ENCODE measurements around the gene SYCE3. TPM values are rescaled to one million over a fixed set of nuclear protein-coding genes. Genes with fewer than 3 reads are reported as not detected.
A peak's percentile ranks its signal among the peaks of the same experiment; 100 is the strongest.

Gene SYCE3
- total RNA-seq, 1 donor from 2014 or later: 0.71 TPM

DNA sequence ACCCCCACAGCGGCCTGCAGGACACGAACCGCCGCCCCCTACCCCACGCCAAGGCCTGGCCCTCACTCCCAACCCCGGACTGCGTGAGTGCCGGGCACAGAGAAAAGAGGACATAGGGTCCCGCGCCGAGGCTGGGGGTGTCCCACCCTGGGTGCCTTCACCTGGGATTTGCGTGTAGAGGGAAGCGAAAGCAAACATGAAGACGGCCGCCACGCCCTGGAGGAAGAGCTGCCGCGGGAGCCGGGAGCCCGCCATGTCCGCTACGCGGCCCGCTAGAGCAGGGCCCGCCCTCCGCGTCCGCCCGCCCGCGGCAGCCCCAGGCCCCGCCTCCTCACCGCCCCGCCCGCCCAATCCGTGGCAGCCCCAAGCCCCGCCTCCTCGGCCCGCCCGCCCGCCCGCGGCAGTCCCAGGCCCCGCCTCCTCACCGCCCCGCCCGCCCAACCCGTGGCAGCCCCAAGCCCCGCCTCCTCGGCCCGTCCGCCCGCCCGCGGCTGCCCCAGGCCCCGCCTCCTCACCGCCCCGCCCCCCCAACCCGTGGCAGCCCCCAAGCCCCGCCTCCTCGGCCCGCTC, 55.2 kb downstream of the SYCE3 start, which contains the start of gene LMF2:
LMF2 (minus strand) TSS at position 282 of the 570 bp plus-strand sequence; CDS start at position 255, 27 bp downstream.
- no peak for TF ChIP-seq CTCF (IDR thresholded peaks at IDR 0.05; ENCODE audit: insufficient read depth, low read length, poor library complexity, severe bottlenecking)
- Histone ChIP-seq H3K27me3 (ENCODE audit: control insufficient read depth, insufficient read depth, low read length) (no peaks in the 10 kb centered on the region), H3K4me3 (ENCODE audit: low read depth, low read length) (peak within 1 kb of the TSS; percentile 99), H3K36me3 (ENCODE audit: control insufficient read depth, insufficient read depth, low read length) (no peaks in the 10 kb centered on the region)
- no peak for DNase-seq (ENCODE audit: low read depth)

DNA sequence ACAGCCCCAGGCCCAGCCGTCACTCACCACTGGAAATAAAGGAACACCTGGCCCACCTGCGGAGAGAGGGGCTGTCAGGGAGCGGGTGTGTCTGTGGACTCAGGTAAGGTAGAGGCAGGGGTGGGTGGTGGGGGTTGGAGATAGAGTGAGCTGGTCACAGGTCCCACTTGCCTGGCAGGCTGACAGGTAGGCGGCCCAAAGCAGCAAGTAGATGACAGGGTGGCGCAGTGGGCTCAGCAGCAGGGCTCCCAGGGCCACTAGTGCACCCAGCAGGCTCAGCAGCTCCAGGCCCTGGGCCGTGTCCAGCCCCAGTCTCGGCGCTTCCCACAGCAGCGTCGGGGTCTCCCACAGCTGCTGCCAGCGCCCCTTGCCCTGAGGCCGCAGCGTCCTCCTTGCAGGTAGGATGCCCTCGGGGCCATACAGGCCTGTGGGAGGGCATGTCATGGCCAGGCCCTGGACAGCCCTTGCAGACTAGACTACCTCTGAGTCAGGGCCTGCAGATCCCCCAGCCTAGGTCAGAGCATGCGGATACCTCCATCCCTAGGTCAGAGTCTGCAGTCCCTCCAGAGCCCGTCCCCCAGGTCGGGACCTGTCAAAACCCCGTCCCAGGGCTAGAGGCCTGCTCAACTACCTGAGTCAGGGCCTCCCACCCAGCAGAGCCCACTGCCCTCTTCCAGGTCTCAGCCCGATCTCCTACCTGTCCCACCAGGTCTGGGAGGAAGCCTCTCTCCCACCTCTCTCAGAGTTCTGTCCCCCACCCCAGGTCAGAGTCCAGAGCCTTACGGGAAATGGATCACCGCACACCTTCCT, 55.9 kb downstream of the SYCE3 start:
- no peaks in the 10 kb centered on the region for H3K27me3 ChIP-seq (ENCODE audit: control insufficient read depth, insufficient read depth, low read length)
- no peak for DNase-seq (ENCODE audit: low read depth)
- H3K4me3 ChIP-seq (ENCODE audit: low read depth, low read length): peak overlapping the region; percentile 99
- H3K36me3 ChIP-seq (ENCODE audit: control insufficient read depth, insufficient read depth, low read length): no peaks in the 10 kb centered on the region
- no peak for TF ChIP-seq CTCF (IDR thresholded peaks at IDR 0.05; ENCODE audit: insufficient read depth, low read length, poor library complexity, severe bottlenecking)

- TF ChIP-seq CTCF (IDR thresholded peaks at IDR 0.05; ENCODE audit: insufficient read depth, low read length, poor library complexity, severe bottlenecking): no peak
- H3K27me3 ChIP-seq (ENCODE audit: control insufficient read depth, insufficient read depth, low read length): no peaks in the 10 kb centered on the region
- peak overlapping the region; percentile 99 for H3K4me3 ChIP-seq (ENCODE audit: low read depth, low read length)
- DNase-seq (ENCODE audit: low read depth): no peak
- no peaks in the 10 kb centered on the region for H3K36me3 ChIP-seq (ENCODE audit: control insufficient read depth, insufficient read depth, low read length)
Measured at GRCh38 chr22:50505776-50506610, 56.7 kb downstream of the SYCE3 start.

DNA sequence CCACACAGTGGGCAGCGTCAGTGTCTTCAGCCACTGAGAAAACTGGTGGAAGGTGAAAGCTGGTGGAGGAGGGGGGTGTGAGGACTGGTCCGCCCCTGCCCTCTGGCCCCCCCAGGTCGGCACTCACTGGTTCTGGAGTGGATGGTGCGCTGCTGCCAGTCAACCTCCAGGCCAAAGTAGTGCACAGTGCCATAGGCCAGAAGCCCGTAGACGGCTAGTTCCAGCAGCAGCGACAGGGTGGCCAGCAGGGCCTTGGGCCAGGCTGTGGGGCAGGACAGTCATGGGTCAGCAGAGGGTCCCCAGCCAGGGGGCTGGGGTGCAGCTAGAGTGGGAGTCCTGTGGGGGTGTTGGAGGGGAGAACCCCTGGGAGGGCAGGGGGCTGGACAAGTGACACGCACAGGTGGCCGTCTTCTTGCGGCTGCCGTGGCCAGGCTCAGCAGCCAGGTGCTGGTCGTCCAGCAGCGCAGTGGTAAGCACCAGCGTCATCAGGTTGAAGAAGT, 57.4 kb downstream of the SYCE3 start:
- Histone ChIP-seq H3K4me3 (ENCODE audit: low read depth, low read length) (no peak overlapping the region), H3K27me3 (ENCODE audit: control insufficient read depth, insufficient read depth, low read length) (no peaks in the 10 kb centered on the region), H3K36me3 (ENCODE audit: control insufficient read depth, insufficient read depth, low read length) (no peaks in the 10 kb centered on the region)
- no peak for DNase-seq (ENCODE audit: low read depth)
- no peak for TF ChIP-seq CTCF (IDR thresholded peaks at IDR 0.05; ENCODE audit: insufficient read depth, low read length, poor library complexity, severe bottlenecking)

GRCh38 chr22:50504369-50505211, 58.1 kb downstream of the SYCE3 start:
- no peak for DNase-seq (ENCODE audit: low read depth)
- no peaks in the 10 kb centered on the region for H3K27me3 ChIP-seq (ENCODE audit: control insufficient read depth, insufficient read depth, low read length)
- no peak for TF ChIP-seq CTCF (IDR thresholded peaks at IDR 0.05; ENCODE audit: insufficient read depth, low read length, poor library complexity, severe bottlenecking)
- H3K36me3 ChIP-seq (ENCODE audit: control insufficient read depth, insufficient read depth, low read length): no peaks in the 10 kb centered on the region
- no peak overlapping the region for H3K4me3 ChIP-seq (ENCODE audit: low read depth, low read length)
